HL-60 (cell line): ENCODE measurements around the gene TMEM182.

Experiments
- DNase-seq, 2 experiments: peaks; one replicate each; pipeline ENCODE4 v3.0.0-alpha.2; 2010 to 2020; ENCODE audit warnings: low read depth in 1 of 2, low spot score in 1 of 2
- H3K27ac ChIP-seq: fragments of 250-450 bp; sonication (Bioruptor Pico); replicated peaks from 2 replicates; pipeline ENCODE4 v1.5.1; 2020; ENCODE audit warnings: mild to moderate bottlenecking, moderate library complexity
- H3K27me3 ChIP-seq: fragments of 250-450 bp; sonication (Bioruptor Pico); 2 replicates; pipeline ENCODE4 v1.5.1; 2021; ENCODE audit warnings: mild to moderate bottlenecking, moderate library complexity; ENCODE audit not compliant: insufficient read depth, poor library complexity, severe bottlenecking
- H3K4me3 ChIP-seq: replicated peaks from 2 replicates; pipeline ENCODE4 v1.5.1; 2011; ENCODE audit warnings: mild to moderate bottlenecking, control low read depth, low read length; ENCODE audit not compliant: insufficient read depth
- CTCF ChIP-seq: IDR thresholded peaks from one replicate; pipeline ENCODE4 v1.5.1; 2011; ENCODE audit warnings: low read length, control low read depth, inconsistent platforms; ENCODE audit not compliant: insufficient read depth
- GABPA ChIP-seq: IDR thresholded peaks from 2 replicates; pipeline ENCODE4 v1.6.1; 2012; ENCODE audit warnings: low read depth
- POLR2AphosphoS5 ChIP-seq: IDR thresholded peaks from 2 replicates; pipeline ENCODE4 v1.6.1; 2012; ENCODE audit warnings: low read depth
- SPI1 ChIP-seq: IDR thresholded peaks from 2 replicates; pipeline ENCODE4 v1.6.1; 2012; ENCODE audit warnings: low read depth, mild to moderate bottlenecking, borderline replicate concordance
- TF ChIP-seq, protein P1 (sequence below): IDR thresholded peaks from 2 replicates; pipeline ENCODE4 v1.6.1; 2012; ENCODE audit warnings: low read depth; ENCODE audit not compliant: insufficient replicate concordance

The TMEM182 gene

DNA sequence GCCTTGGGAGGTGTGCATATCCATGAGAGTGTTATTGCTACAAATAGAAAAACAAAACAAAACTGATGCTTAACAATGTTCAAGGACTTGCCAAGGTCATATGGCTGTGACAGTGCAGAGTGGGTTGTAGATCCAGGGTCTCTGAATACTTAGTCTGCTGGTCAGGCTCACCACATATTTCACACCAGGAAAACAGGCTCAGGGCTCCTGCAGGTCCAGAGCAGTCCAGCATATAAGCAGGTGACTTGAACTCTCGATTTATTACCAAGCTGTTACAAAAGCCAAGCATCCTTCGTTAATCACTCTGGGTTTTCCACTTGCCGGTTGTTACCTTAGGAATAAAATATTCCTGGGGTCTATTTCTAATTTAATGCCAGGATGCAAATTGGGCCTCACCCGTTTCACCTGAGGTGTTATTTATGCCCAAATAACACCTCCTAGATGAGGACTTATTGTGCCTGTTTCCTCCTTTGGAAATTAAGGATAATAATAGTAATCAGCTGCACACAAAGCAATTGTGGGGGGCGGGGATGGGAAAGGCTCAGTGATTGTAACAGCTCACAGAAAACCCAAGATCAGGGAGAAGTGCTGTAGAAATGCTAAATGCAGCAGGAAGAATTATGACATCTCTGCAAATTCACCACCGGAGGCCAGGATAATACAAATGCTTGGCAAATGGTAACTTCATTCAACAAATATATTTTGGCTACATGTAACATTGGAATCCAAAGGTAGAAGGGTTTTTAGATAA is 72.9 kb downstream of the TMEM182 start:
- Histone ChIP-seq H3K27me3 (no peaks in the 10 kb centered on the region), H3K4me3 (no peak overlapping the region), H3K27ac (no peak overlapping the region)
- TF ChIP-seq, protein P1, sequence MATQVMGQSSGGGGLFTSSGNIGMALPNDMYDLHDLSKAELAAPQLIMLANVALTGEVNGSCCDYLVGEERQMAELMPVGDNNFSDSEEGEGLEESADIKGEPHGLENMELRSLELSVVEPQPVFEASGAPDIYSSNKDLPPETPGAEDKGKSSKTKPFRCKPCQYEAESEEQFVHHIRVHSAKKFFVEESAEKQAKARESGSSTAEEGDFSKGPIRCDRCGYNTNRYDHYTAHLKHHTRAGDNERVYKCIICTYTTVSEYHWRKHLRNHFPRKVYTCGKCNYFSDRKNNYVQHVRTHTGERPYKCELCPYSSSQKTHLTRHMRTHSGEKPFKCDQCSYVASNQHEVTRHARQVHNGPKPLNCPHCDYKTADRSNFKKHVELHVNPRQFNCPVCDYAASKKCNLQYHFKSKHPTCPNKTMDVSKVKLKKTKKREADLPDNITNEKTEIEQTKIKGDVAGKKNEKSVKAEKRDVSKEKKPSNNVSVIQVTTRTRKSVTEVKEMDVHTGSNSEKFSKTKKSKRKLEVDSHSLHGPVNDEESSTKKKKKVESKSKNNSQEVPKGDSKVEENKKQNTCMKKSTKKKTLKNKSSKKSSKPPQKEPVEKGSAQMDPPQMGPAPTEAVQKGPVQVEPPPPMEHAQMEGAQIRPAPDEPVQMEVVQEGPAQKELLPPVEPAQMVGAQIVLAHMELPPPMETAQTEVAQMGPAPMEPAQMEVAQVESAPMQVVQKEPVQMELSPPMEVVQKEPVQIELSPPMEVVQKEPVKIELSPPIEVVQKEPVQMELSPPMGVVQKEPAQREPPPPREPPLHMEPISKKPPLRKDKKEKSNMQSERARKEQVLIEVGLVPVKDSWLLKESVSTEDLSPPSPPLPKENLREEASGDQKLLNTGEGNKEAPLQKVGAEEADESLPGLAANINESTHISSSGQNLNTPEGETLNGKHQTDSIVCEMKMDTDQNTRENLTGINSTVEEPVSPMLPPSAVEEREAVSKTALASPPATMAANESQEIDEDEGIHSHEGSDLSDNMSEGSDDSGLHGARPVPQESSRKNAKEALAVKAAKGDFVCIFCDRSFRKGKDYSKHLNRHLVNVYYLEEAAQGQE, result no peak
- TF ChIP-seq SPI1 (no peak), GABPA (no peak), CTCF (no peak), POLR2AphosphoS5 (no peak)
- DNase-seq, result no peak

- TF ChIP-seq SPI1, result no peak
- no peak for TF ChIP-seq GABPA
- TF ChIP-seq POLR2AphosphoS5, result no peak
- TF ChIP-seq, protein P1, result no peak
- no peak for TF ChIP-seq CTCF
- Histone ChIP-seq H3K27ac (no peak overlapping the region), H3K4me3 (no peak overlapping the region), H3K27me3 (no peaks in the 10 kb centered on the region)
- DNase-seq, result peak in 1 of 2 experiments; percentile 8
These were observed 75.9 kb downstream of the TMEM182 start for GRCh38 chr2:102837626-102838198.

DNA sequence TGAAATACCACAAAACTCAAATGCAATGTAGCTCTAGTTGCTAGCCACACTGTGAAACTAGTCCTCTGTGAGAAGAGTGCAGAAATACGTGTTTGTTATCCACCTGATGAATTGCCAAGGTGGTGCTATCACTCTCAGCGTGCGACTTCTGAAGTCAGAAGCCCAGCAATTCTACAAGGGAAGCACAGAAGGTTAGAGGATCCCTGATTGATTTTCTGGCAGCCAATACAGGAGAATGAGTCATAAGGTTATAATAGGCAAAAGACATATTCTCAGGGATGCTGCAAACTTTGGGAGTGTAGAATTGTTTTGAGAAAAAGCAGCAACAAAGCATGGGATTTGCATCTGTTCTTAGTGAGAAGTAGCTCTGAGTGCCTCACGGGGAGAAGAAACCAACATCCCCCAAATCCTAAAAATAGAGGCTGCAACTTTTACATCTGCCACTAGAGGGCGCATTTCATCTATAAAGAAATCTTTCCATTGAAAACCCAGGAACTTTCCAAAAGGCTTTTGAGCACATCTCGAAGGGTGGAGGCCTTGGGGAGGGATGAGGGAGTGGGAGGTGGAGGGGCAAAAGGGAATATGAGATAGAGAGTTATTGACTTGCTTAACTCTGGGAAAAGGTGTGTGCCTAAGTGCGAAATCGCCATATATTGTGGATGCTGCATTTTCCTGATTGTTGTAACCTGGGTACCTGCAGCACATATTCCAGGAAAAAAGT is 78.0 kb downstream of the TMEM182 start:
- Histone ChIP-seq H3K4me3 (no peak overlapping the region), H3K27me3 (no peaks in the 10 kb centered on the region), H3K27ac (no peak overlapping the region)
- peak in 1 of 2 experiments; percentile 23 for DNase-seq
- TF ChIP-seq CTCF (peak; percentile 51), SPI1 (no peak)
